Progenitor cell of endocrine pancreas (in vitro differentiated cells): Measurements from ENCODE around the gene ARHGAP9. TPM values are rescaled to one million over a fixed set of nuclear protein-coding genes. Genes with fewer than 3 reads are reported as not detected.

Source experiments
- DNase-seq: peaks from one replicate; pipeline ENCODE4 v3.0.0; 2021; ENCODE audit warnings: low spot score; ENCODE audit not compliant: unreplicated experiment
- H3K27ac Mint-ChIP-seq: 2 replicates; pipeline ENCODE4 v1.8.0; 2021; ENCODE audit warnings: mild to moderate bottlenecking, moderate library complexity, mixed read lengths
- H3K27me3 Mint-ChIP-seq: 2 replicates; pipeline ENCODE4 v1.8.0; 2021; ENCODE audit warnings: mixed read lengths
- H3K36me3 Mint-ChIP-seq: 2 replicates; pipeline ENCODE4 v1.8.0; 2022; ENCODE audit warnings: mixed read lengths; ENCODE audit not compliant: insufficient read depth
- H3K4me1 Mint-ChIP-seq: 2 replicates; pipeline ENCODE4 v1.8.0; 2021; ENCODE audit warnings: low read depth, mixed read lengths
- H3K4me3 Mint-ChIP-seq: 2 replicates; pipeline ENCODE4 v1.8.0; 2021; ENCODE audit warnings: low read depth, mild to moderate bottlenecking, moderate library complexity, mixed read lengths
- H3K9me3 Mint-ChIP-seq: 2 replicates; pipeline ENCODE4 v1.8.0; 2021; ENCODE audit warnings: low read depth, mixed read lengths
- CTCF ChIP-seq: fragments of 200-600 bp; sonication (generic); IDR thresholded peaks from one replicate; pipeline ENCODE4 v1.5.0; 2021; ENCODE audit warnings: antibody characterized with exemption, mild to moderate bottlenecking; ENCODE audit not compliant: unreplicated experiment
- total RNA-seq: library from RNA; stranded (reverse); gene quantifications from 2 replicates; pipeline ENCODE4 v1.2.1, GENCODE V29; 2021

ARHGAP9 gene
- total RNA-seq, 1 donor from 2014 or later: 2.8 TPM

- H3K27ac Mint-ChIP-seq: no peak overlapping the region
- H3K4me3 Mint-ChIP-seq: no peak overlapping the region
- no peak for DNase-seq
These were observed 7.3 kb downstream of the ARHGAP9 start for GRCh38 chr12:57472391-57472790.

GRCh38 chr12:57471661-57472060 is 8.0 kb downstream of the ARHGAP9 start:
- H3K9me3 Mint-ChIP-seq: no peaks in the 10 kb centered on the region
- H3K27me3 Mint-ChIP-seq: peaks cover 82% of the 10 kb centered on the region
- DNase-seq: no peak
- H3K36me3 Mint-ChIP-seq: no peaks in the 10 kb centered on the region
- TF ChIP-seq CTCF: no peak
- H3K27ac Mint-ChIP-seq: no peak overlapping the region
- no peak overlapping the region for H3K4me3 Mint-ChIP-seq
- H3K4me1 Mint-ChIP-seq: peaks cover 6% of the 10 kb centered on the region

More at GRCh38 chr12:57472391-57472790, 7.3 kb downstream of the ARHGAP9 start:
- Mint-ChIP-seq H3K4me1 (peaks cover 6% of the 10 kb centered on the region), H3K27me3 (peaks cover 83% of the 10 kb centered on the region), H3K9me3 (no peaks in the 10 kb centered on the region), H3K36me3 (no peaks in the 10 kb centered on the region)
- no peak for TF ChIP-seq CTCF

- no peaks in the 10 kb centered on the region for H3K36me3 Mint-ChIP-seq
- H3K27me3 Mint-ChIP-seq: peaks cover 77% of the 10 kb centered on the region
- H3K9me3 Mint-ChIP-seq: no peaks in the 10 kb centered on the region
- peaks cover 3% of the 10 kb centered on the region for H3K4me1 Mint-ChIP-seq
- no peak for DNase-seq
- no peak overlapping the region for H3K27ac Mint-ChIP-seq
- no peak for TF ChIP-seq CTCF
- H3K4me3 Mint-ChIP-seq: no peak overlapping the region
These were observed 8.6 kb downstream of the ARHGAP9 start for GRCh38 chr12:57470970-57471656.

GRCh38 chr12:57470286-57470969 is 9.2 kb downstream of the ARHGAP9 start:
- Mint-ChIP-seq H3K27ac (no peak overlapping the region), H3K27me3 (peaks cover 79% of the 10 kb centered on the region), H3K4me1 (no peaks in the 10 kb centered on the region)

More at GRCh38 chr12:57470286-57470969, 9.2 kb downstream of the ARHGAP9 start:
- TF ChIP-seq CTCF: no peak
- Mint-ChIP-seq H3K36me3 (no peaks in the 10 kb centered on the region), H3K4me3 (no peak overlapping the region), H3K9me3 (no peaks in the 10 kb centered on the region)
- no peak for DNase-seq
